SU-DHL-6 (cell line): ENCODE measurements around the gene CD83.

ENCODE experiments used
- H2AFZ ChIP-seq: fragments of 200-600 bp; sonication (generic); 2 replicates; pipeline ENCODE4 v1.6.1; 2014; ENCODE audit warnings: low read depth, mild to moderate bottlenecking, moderate library complexity, mixed read lengths, antibody characterized with exemption, low read length; ENCODE audit not compliant: severe bottlenecking
- H3F3A ChIP-seq: fragments of 200-600 bp; shearing (Covaris generic); 2 replicates; pipeline ENCODE4 v1.6.0; 2016; ENCODE audit warnings: antibody characterized with exemption, mild to moderate bottlenecking; ENCODE audit not compliant: insufficient read depth
- H3K27ac ChIP-seq: fragments of 200-600 bp; sonication (generic); 2 replicates; pipeline ENCODE4 v1.5.1; 2016; ENCODE audit warnings: low read depth, mild to moderate bottlenecking, low read length, moderate library complexity, mixed read lengths
- H3K27me3 ChIP-seq: fragments of 200-600 bp; sonication (generic), shearing (Covaris generic); 2 replicates; pipeline ENCODE4 v1.6.0; 2014; ENCODE audit warnings: mild to moderate bottlenecking, low read length
- H3K36me3 ChIP-seq: fragments of 200-600 bp; sonication (generic); 2 replicates; pipeline ENCODE4 v1.6.1; 2014; ENCODE audit warnings: mild to moderate bottlenecking, low read length, mixed read lengths
- H3K4me2 ChIP-seq: fragments of 300-600, 200-600 bp; shearing (Covaris generic), sonication (generic); 2 replicates; pipeline ENCODE4 v1.6.0; 2014; ENCODE audit warnings: low read length, low read depth, mild to moderate bottlenecking; ENCODE audit not compliant: poor library complexity, severe bottlenecking
- H3K4me3 ChIP-seq: fragments of 200-600 bp; sonication (generic); 2 replicates; pipeline ENCODE4 v1.5.1; 2014; ENCODE audit warnings: antibody characterized with exemption, low read length, mild to moderate bottlenecking, mixed read lengths; ENCODE audit not compliant: insufficient read depth, poor library complexity, severe bottlenecking
- H3K79me2 ChIP-seq: fragments of 200-600 bp; sonication (generic); 2 replicates; pipeline ENCODE4 v1.6.1; 2014; ENCODE audit warnings: mild to moderate bottlenecking, low read length, moderate library complexity; ENCODE audit not compliant: insufficient read depth
- H3K9ac ChIP-seq: fragments of 200-600 bp; sonication (generic); 2 replicates; pipeline ENCODE4 v1.7.0; 2014; ENCODE audit warnings: mild to moderate bottlenecking, low read length
- H3K9me2 ChIP-seq: fragments of 200-600 bp; sonication (generic); replicated peaks from 2 replicates; pipeline ENCODE4 v1.6.1; 2014; ENCODE audit warnings: low read length; ENCODE audit not compliant: insufficient read depth
- H3K9me3 ChIP-seq: fragments of 200-600 bp; sonication (generic); 2 replicates; pipeline ENCODE4 v1.6.1; 2014; ENCODE audit warnings: low read length, mixed read lengths; ENCODE audit not compliant: insufficient read depth
- H4K20me1 ChIP-seq: fragments of 200-600 bp; sonication (generic); 2 replicates; pipeline ENCODE4 v1.6.1; 2014; ENCODE audit warnings: low read depth, mild to moderate bottlenecking, antibody characterized with exemption, low read length, moderate library complexity, mixed read lengths
- EZH2phosphoT487 ChIP-seq: fragments of 200-600 bp; sonication (generic), shearing (Covaris generic); conservative IDR thresholded peaks from 2 replicates; pipeline ENCODE4 v1.6.1; 2018; ENCODE audit warnings: mild to moderate bottlenecking, antibody characterized with exemption, low read length, moderate library complexity, mixed read lengths
- TF ChIP-seq, protein P1 (sequence below): fragments of 200-600 bp; sonication (generic); IDR thresholded peaks from one replicate; pipeline ENCODE4 v1.5.1; 2017; ENCODE audit warnings: antibody characterized with exemption, mild to moderate bottlenecking, low read length, moderate library complexity; ENCODE audit not compliant: insufficient read depth, poor library complexity, severe bottlenecking

The CD83 gene

DNA sequence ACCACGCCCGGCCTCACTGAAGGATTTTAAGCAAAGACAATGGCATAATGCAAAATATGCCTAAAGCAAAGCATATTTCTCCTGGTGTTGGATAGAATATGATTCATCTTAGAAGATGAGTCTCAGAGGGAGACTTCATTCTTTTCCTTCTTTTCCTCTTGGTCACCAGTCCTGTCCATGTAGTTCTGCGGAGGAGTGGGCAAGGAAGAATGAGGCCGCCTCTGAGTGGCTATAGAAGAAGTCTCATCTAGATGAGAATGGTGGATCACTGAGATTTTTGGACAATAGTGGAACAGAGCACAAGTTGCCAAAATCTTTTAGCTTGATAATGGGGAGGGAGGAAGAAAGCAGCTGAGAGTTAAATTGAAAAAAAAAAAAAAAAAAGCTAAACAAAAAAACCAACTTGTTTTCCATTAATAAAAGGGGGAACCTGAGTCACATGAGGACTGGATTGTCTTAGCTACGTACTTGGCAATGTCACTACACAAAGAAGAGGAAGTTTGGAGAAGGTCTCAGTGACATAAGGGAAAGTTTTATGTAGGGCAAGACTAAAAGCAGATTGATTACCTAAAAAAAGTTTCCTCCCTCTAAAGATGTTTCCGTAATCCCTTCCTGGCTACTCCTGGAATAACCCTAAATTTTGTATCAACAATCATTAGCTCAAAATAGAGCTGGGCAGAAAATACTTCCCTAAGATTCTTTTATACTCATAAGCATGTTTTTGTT lies 6.0 kb downstream of the CD83 start:
- no peaks in the 10 kb centered on the region for H3K9me2 ChIP-seq
- H3K4me2 ChIP-seq = no peak overlapping the region
- H3K9ac ChIP-seq = no peak overlapping the region
- H4K20me1 ChIP-seq = peaks cover 35% of the 10 kb centered on the region
- no peak overlapping the region for H3K4me3 ChIP-seq
- H2AFZ ChIP-seq = no peak overlapping the region
- no peaks in the 10 kb centered on the region for H3K9me3 ChIP-seq
- peaks cover 100% of the 10 kb centered on the region for H3K79me2 ChIP-seq
- H3K27me3 ChIP-seq = no peaks in the 10 kb centered on the region
- TF ChIP-seq EZH2phosphoT487 = no peak
- TF ChIP-seq, protein P1, sequence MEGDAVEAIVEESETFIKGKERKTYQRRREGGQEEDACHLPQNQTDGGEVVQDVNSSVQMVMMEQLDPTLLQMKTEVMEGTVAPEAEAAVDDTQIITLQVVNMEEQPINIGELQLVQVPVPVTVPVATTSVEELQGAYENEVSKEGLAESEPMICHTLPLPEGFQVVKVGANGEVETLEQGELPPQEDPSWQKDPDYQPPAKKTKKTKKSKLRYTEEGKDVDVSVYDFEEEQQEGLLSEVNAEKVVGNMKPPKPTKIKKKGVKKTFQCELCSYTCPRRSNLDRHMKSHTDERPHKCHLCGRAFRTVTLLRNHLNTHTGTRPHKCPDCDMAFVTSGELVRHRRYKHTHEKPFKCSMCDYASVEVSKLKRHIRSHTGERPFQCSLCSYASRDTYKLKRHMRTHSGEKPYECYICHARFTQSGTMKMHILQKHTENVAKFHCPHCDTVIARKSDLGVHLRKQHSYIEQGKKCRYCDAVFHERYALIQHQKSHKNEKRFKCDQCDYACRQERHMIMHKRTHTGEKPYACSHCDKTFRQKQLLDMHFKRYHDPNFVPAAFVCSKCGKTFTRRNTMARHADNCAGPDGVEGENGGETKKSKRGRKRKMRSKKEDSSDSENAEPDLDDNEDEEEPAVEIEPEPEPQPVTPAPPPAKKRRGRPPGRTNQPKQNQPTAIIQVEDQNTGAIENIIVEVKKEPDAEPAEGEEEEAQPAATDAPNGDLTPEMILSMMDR = no peak
- H3K36me3 ChIP-seq = peaks cover 54% of the 10 kb centered on the region
- H3F3A ChIP-seq = peaks cover 26% of the 10 kb centered on the region; the same call in 1 of the 2 replicates
- H3K27ac ChIP-seq = no peak overlapping the region

DNA sequence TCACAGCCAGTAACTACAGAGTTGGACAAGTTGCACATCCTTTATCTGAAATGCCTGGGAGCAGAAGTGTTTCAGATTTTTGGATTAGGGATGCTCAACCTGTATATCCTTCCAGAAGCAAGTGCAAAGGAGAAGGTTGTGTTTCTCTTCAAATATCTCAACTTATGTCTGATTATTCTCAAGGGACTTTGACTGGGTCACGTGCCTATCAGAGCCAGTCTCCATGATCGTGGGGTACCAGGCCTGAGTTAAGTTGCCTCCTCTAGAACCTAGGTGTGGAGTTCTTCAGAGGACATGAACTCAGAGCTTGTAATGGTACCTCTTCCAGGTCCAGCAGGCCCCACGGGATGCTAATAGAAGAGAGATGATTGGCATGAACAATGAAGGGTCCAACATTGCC lies 7.8 kb downstream of the CD83 start:
- H3K9me2 ChIP-seq = no peaks in the 10 kb centered on the region
- no peak overlapping the region for H3K27ac ChIP-seq
- TF ChIP-seq, protein P1 = no peak
- TF ChIP-seq EZH2phosphoT487 = no peak
- H4K20me1 ChIP-seq = peaks cover 35% of the 10 kb centered on the region
- H3K27me3 ChIP-seq = no peaks in the 10 kb centered on the region
- no peak overlapping the region for H3K4me2 ChIP-seq
- H3K36me3 ChIP-seq = peaks cover 39% of the 10 kb centered on the region
- no peak overlapping the region for H2AFZ ChIP-seq
- H3K9me3 ChIP-seq = no peaks in the 10 kb centered on the region
- H3F3A ChIP-seq = peaks cover 22% of the 10 kb centered on the region; the same call in 1 of the 2 replicates
- H3K4me3 ChIP-seq = no peak overlapping the region
- no peak overlapping the region for H3K9ac ChIP-seq
- peaks cover 100% of the 10 kb centered on the region for H3K79me2 ChIP-seq

DNA sequence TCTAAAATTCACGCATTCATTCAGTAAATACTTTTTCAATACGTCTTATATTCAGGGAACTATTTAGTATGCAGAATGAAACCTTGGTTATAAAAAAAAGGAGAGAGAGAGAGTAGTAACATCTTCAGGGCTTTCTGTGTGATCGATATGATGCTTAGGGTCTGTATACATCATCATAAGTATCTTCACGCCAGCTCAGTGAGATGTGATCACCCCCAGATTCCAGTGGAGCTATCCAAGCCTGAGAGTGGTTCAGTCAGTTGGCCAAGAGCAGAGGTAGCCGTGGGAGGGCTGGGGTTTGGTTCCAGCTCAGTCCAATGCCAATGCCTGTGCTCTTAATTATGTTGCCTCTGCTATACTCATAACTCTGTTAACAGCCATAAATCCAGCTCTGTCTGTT lies 8.6 kb downstream of the CD83 start:
- no peak overlapping the region for H3K9ac ChIP-seq
- H3K36me3 ChIP-seq = peaks cover 37% of the 10 kb centered on the region
- H3F3A ChIP-seq = peaks cover 17% of the 10 kb centered on the region; the same call in 1 of the 2 replicates
- no peak overlapping the region for H2AFZ ChIP-seq
- H3K9me2 ChIP-seq = no peaks in the 10 kb centered on the region
- TF ChIP-seq, protein P1 = no peak
- no peaks in the 10 kb centered on the region for H3K27me3 ChIP-seq
- no peak overlapping the region for H3K4me2 ChIP-seq
- peaks cover 100% of the 10 kb centered on the region for H3K79me2 ChIP-seq
- no peaks in the 10 kb centered on the region for H3K9me3 ChIP-seq
- H3K27ac ChIP-seq = no peak overlapping the region
- H4K20me1 ChIP-seq = peaks cover 43% of the 10 kb centered on the region
- H3K4me3 ChIP-seq = no peak overlapping the region
